ENCODE results near the gene CEACAM8. TPM values are rescaled to one million over a fixed set of nuclear protein-coding genes. Genes with fewer than 3 reads are reported as not detected.
A peak's percentile ranks its signal among the peaks of the same experiment; 100 is the strongest.
"Not testable (repeated sequence)": the region's sequence is repeated elsewhere in the genome, so short reads cannot be mapped to it uniquely, and the experiment has no call there.

The CEACAM8 gene
- total and polyA plus RNA-seq, 7 donors, result 0.03 to 0.25 TPM; not detected in 5

DNA sequence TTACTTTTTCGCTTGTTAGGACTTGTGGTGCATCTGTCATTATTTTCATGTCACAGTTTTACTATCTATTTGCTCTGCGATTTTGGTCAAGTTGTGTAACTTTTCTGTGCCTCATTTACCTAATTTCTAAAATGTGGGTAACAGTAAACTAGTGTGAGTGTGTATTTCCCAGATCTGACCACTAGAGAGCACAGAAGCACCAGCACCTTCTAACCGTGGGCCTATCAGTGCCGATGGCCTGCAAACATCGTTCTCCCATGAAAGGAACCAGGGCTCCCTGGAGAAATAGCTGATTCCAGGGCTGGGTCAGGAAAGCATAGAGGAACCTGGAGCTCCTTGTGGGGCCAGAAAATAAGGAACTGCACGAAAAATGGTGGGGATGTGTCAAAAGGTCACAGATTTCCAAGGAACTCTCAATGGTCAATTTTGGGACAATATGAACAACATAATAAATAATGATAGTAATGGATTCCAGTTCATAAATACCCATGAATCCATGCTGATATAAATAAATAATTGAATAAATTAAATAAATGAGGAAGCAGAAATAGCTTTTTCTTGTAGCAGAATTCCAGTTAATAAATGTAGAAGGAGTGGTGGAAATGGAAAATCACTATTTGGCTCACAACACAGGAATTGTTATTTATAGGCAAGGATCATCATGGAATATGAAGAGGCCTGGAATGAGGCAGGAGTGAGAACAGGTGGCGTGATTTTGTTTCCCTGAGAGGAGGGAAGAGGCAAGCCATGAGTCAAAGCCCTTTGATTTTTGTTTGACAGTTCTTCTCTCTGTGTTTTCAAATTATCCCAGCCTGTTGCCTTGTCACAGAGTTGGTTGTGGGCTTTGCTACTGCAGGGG lies 31.1 kb downstream of the CEACAM8 start:
- intact Hi-C loops (cut with DNase I), result no loop called here
- no peaks in the 10 kb centered on the region for H3K36me3 ChIP-seq (ENCODE audit: insufficient read depth in 1 of 2, low read depth in 1 of 2)
- ATAC-seq, result peak; percentile 71 to 87 (median 80)
- H3K9me3 ChIP-seq, result no peaks in the 10 kb centered on the region
- H3K27ac ChIP-seq, result peak overlapping the region; percentile 51
- H3K4me1 ChIP-seq, result peaks cover 9% of the 10 kb centered on the region
- H3K4me3 ChIP-seq, result no peak overlapping the region
- 14 to 20% (median 18%) methylated on average over 7 of the region's 7 CpGs for WGBS, 3 donors
- TF ChIP-seq CTCF (IDR thresholded peaks at IDR 0.05), result peak; percentile 52
- H3K27me3 ChIP-seq (ENCODE audit: insufficient read depth in 3 of 3, low read length in 2 of 3), result peaks cover 0 to 2% (median 0%) of the 10 kb centered on the region in 3 donors
- no peak for DNase-seq

DNA sequence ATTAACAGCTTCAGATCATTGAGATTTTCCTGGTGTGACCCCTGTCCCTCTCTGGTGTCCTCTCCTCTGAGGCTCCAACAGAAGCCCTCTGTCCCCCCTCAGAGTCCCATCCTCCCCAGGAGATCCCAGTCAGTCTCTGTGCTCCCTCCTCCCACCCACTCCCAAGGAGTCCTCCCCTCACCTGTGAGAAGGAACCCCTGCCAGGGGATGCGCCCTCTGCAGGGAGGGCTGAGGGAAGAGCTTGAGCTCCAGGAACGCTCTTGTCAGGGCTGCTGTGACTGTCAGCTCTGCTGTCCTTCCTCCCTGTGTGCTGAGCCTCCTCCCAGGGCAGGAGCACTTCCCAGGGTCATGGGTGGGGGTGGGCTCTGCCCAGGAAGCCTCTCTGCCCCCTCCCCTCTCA lies 33.2 kb downstream of the CEACAM8 start:
- Histone ChIP-seq H3K27ac (no peak overlapping the region), H3K27me3 (ENCODE audit: insufficient read depth in 3 of 3, low read length in 2 of 3) (peaks cover 0 to 2% (median 0%) of the 10 kb centered on the region in 3 donors), H3K4me3 (no peak overlapping the region), H3K9me3 (no peaks in the 10 kb centered on the region), H3K4me1 (peaks cover 6% of the 10 kb centered on the region), H3K36me3 (ENCODE audit: insufficient read depth in 1 of 2, low read depth in 1 of 2) (no peaks in the 10 kb centered on the region)
- WGBS, 3 donors, result 80 to 84% (median 81%) methylated on average over 2 of the region's 2 CpGs
- DNase-seq, result no peak
- no peak for ATAC-seq
- TF ChIP-seq CTCF (IDR thresholded peaks at IDR 0.05), result no peak
- intact Hi-C loops (cut with DNase I), result no loop called here

- Histone ChIP-seq H3K27me3 (ENCODE audit: insufficient read depth in 3 of 3, low read length in 2 of 3) (peaks cover 0 to 2% (median 0%) of the 10 kb centered on the region in 3 donors), H3K36me3 (ENCODE audit: insufficient read depth in 1 of 2, low read depth in 1 of 2) (no peaks in the 10 kb centered on the region), H3K9me3 (no peaks in the 10 kb centered on the region), H3K4me1 (peaks cover 6% of the 10 kb centered on the region), H3K27ac (no peak overlapping the region), H3K4me3 (no peak overlapping the region)
- WGBS, 3 donors, result 69 to 92% (median 83%) methylated on average over 4 of the region's 4 CpGs
- intact Hi-C loops (cut with DNase I), result no loop called here
- no peak for TF ChIP-seq CTCF (IDR thresholded peaks at IDR 0.05)
- no peak for DNase-seq
- no peak for ATAC-seq
These were observed 34.0 kb downstream of the CEACAM8 start for GRCh38 chr19:42560731-42561130.

- no peak for TF ChIP-seq CTCF (IDR thresholded peaks at IDR 0.05)
- intact Hi-C loops (cut with DNase I), result no loop called here
- WGBS, 3 donors, result 57 to 60% (median 57%) methylated on average over 7 of the region's 7 CpGs
- Histone ChIP-seq H3K36me3 (ENCODE audit: insufficient read depth in 1 of 2, low read depth in 1 of 2) (no peaks in the 10 kb centered on the region), H3K27me3 (ENCODE audit: insufficient read depth in 3 of 3, low read length in 2 of 3) (peaks cover 0 to 2% (median 0%) of the 10 kb centered on the region in 3 donors), H3K4me3 (no peak overlapping the region), H3K9me3 (no peaks in the 10 kb centered on the region), H3K4me1 (no peaks in the 10 kb centered on the region), H3K27ac (no peak overlapping the region)
- ATAC-seq, result no peak
- no peak for DNase-seq
These were observed 36.1 kb downstream of the CEACAM8 start for GRCh38 chr19:42558450-42559150.

DNA sequence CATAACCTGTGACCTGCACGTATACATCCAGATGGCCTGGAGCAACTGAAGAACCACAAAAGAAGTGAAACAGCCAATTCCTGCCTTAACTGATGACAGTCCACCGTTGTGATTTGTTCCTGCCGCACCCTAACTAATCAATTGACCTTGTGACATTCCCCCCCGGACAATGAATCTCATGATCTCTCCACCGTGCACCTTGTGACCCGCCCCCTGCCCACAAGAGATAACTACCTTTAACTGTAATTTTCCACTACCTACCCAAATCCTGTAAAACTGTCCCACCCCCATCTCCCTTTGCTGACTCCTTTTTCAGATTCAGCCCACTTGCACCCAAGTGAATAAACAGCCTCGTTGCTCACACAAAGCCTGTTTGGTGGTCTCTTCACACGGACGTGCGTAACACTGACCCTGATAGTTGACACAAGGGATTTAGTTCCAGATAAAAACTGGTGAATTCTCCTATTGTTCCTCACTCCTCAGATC lies 37.3 kb downstream of the CEACAM8 start:
- H3K4me3 ChIP-seq; H3K36me3 ChIP-seq (ENCODE audit: insufficient read depth in 1 of 2, low read depth in 1 of 2); H3K27me3 ChIP-seq (ENCODE audit: insufficient read depth in 3 of 3, low read length in 2 of 3); intact Hi-C loops (cut with DNase I); DNase-seq; H3K9me3 ChIP-seq; H3K4me1 ChIP-seq; H3K27ac ChIP-seq; ATAC-seq: not testable (repeated sequence)
- WGBS, 3 donors, result 57 to 64% (median 58%) methylated on average over 10 of the region's 10 CpGs

Measured in psoas muscle (tissue), 8 donors.